GM12878 (cell line): Measurements from ENCODE around the gene NXPE1. TPM values are rescaled to one million over a fixed set of nuclear protein-coding genes. Genes with fewer than 3 reads are reported as not detected.

Experiments used
- ATAC-seq: fragments of 200-7000 bp; cut with Tn5 transposase; 3 replicates; pipeline ENCODE4 v1.9.1; 2020; ENCODE audit warnings: mild to moderate bottlenecking, moderate library complexity
- BruUV-seq: library from RNA; stranded (reverse); fragments of 400-500 nt; replicated peaks from 2 replicates; lab custom pipeline; 2021; lab: Mats Ljungman, UMichigan
- CTCF ChIA-PET: fragments of 300-600 bp; sonication (Branson Sonifier 250); formaldehyde crosslinking; extraction: SDS; loops from one replicate; lab custom pipeline; 2021; ENCODE audit warnings: inconsistent platforms; lab: Yijun Ruan, JAX
- POLR2A ChIA-PET: fragments of 350-600 bp; formaldehyde crosslinking; extraction: SDS; loops from one replicate; lab custom pipeline; 2021; ENCODE audit warnings: inconsistent platforms; lab: Charles Lee
- RAD21 ChIA-PET: fragments of 300-600 bp; sonication (Branson Sonifier 250); formaldehyde crosslinking; loops from one replicate; lab custom pipeline; 2023; ENCODE audit warnings: antibody characterized with exemption; ENCODE audit not compliant: unreplicated experiment; lab: Charles Lee
- SMC1A ChIA-PET: fragments of 300-600 bp; sonication (Branson Sonifier 250); formaldehyde crosslinking; loops from one replicate; lab custom pipeline; 2023; ENCODE audit not compliant: unreplicated experiment, uncharacterized antibody; lab: Charles Lee
- DNase-seq: peaks from one replicate; pipeline ENCODE4 v3.0.0-alpha.2; 2011; ENCODE audit warnings: low read depth, low spot score
- FAIRE-seq: peaks from 3 replicates; lab custom pipeline; 2011; peaks lifted over from hg19 to GRCh38; lab: Jason Lieb, UNC
- H2AFZ ChIP-seq: 2 replicates; pipeline ENCODE4 v1.6.0; 2011; ENCODE audit warnings: low read depth, low read length, control low read depth; ENCODE audit not compliant: control insufficient read depth
- H3K27ac ChIP-seq: 2 replicates; pipeline ENCODE4 v1.5.1; 2011; ENCODE audit warnings: control low read depth; ENCODE audit not compliant: control insufficient read depth, insufficient read depth
- H3K27me3 ChIP-seq, 2 experiments: replicated peaks in 1 of 2; 2 replicates each; pipeline versions ENCODE4 v1.6.0 to v1.6.1; 2011; ENCODE audit warnings: low read length in 1 of 2; ENCODE audit not compliant: control insufficient read depth in 2 of 2, insufficient read depth in 2 of 2
- H3K36me3 ChIP-seq, 2 experiments: 2 replicates each; pipeline ENCODE4 v1.5.1; 2011; ENCODE audit warnings: low read length in 1 of 2; ENCODE audit not compliant: control insufficient read depth in 2 of 2, insufficient read depth in 2 of 2
- H3K4me1 ChIP-seq: 2 replicates; pipeline ENCODE4 v1.6.1; 2011; ENCODE audit warnings: mild to moderate bottlenecking, low read length, moderate library complexity, mixed read lengths; ENCODE audit not compliant: control insufficient read depth, insufficient read depth
- H3K4me2 ChIP-seq: 2 replicates; pipeline ENCODE4 v1.6.0; 2011; ENCODE audit warnings: control low read depth; ENCODE audit not compliant: control insufficient read depth, insufficient read depth
- H3K4me3 ChIP-seq: fragments of 200-600 bp; sonication (generic); 2 replicates; pipeline ENCODE4 v1.5.1; 2016
- H3K79me2 ChIP-seq: 2 replicates; pipeline ENCODE4 v1.6.0; 2011; ENCODE audit warnings: low read length; ENCODE audit not compliant: control insufficient read depth, insufficient read depth
- H3K9ac ChIP-seq: 2 replicates; pipeline ENCODE4 v1.8.0; 2011; ENCODE audit warnings: low read length, control low read depth, mixed read lengths; ENCODE audit not compliant: control insufficient read depth, insufficient read depth
- H3K9me3 ChIP-seq: replicated peaks from 3 replicates; pipeline ENCODE4 v1.5.1; 2011; ENCODE audit warnings: mild to moderate bottlenecking, low read length; ENCODE audit not compliant: control insufficient read depth, insufficient read depth
- H4K20me1 ChIP-seq: 2 replicates; pipeline ENCODE4 v1.6.0; 2011; ENCODE audit not compliant: control insufficient read depth, insufficient read depth
- CREB1 ChIP-seq: IDR thresholded peaks from 2 replicates; pipeline ENCODE4 v1.6.1; 2012; ENCODE audit warnings: low read depth, mild to moderate bottlenecking, inconsistent platforms
- ETV6 ChIP-seq, 2 experiments: fragments of 450-650 bp in 1 of 2; IDR thresholded peaks in 1 of 2; conservative IDR thresholded peaks in 1 of 2; 2 replicates each; pipeline ENCODE4 v1.6.1; 2014; ENCODE audit warnings: antibody characterized with exemption in 1 of 2, borderline replicate concordance in 1 of 2, low read depth in 1 of 2, mild to moderate bottlenecking in 1 of 2, moderate library complexity in 1 of 2
- GABPA ChIP-seq: IDR thresholded peaks from 2 replicates; pipeline ENCODE4 v1.6.1; 2014; ENCODE audit warnings: antibody characterized with exemption, low read depth, mild to moderate bottlenecking, inconsistent platforms
- GATAD2B ChIP-seq: fragments of 450-650 bp; conservative IDR thresholded peaks from 2 replicates; pipeline ENCODE4 v1.6.1; 2017; ENCODE audit warnings: low read depth, mild to moderate bottlenecking, moderate library complexity
- IRF4 ChIP-seq: IDR thresholded peaks from 2 replicates; pipeline ENCODE4 v1.6.1; 2011; ENCODE audit warnings: low read depth, low read length
- KDM1A ChIP-seq: fragments of 200-600 bp; sonication (generic); IDR thresholded peaks from 2 replicates; pipeline ENCODE4 v1.6.1; 2016; ENCODE audit warnings: borderline replicate concordance
- MXI1 ChIP-seq: fragments of 150-350 bp; IDR thresholded peaks from 2 replicates; pipeline ENCODE4 v1.6.1; 2011; ENCODE audit warnings: low read depth, mild to moderate bottlenecking, inconsistent platforms, low read length, improper control_type of control experiment
- PBX3 ChIP-seq: IDR thresholded peaks from 2 replicates; pipeline ENCODE4 v1.6.1; 2011; ENCODE audit warnings: mild to moderate bottlenecking, low read depth, low read length, moderate library complexity; ENCODE audit not compliant: insufficient replicate concordance
- PML ChIP-seq: IDR thresholded peaks from 2 replicates; pipeline ENCODE4 v1.6.1; 2012; ENCODE audit warnings: low read length, inconsistent platforms
- POU2F2 ChIP-seq: IDR thresholded peaks from 3 replicates; pipeline ENCODE4 v1.6.1; 2011; ENCODE audit warnings: low read depth, mild to moderate bottlenecking, low read length, borderline replicate concordance
- REST ChIP-seq: IDR thresholded peaks from 2 replicates; pipeline ENCODE4 v1.6.1; 2012; ENCODE audit warnings: mild to moderate bottlenecking, low read depth, low read length
- SP1 ChIP-seq: IDR thresholded peaks from one replicate; pipeline ENCODE4 v1.6.1; 2011; ENCODE audit warnings: low read depth, low read length
- USF2 ChIP-seq: IDR thresholded peaks from 2 replicates; pipeline ENCODE4 v1.6.1; 2011; ENCODE audit warnings: low read depth, low read length, improper control_type of control experiment, borderline replicate concordance
- ZSCAN29 ChIP-seq: fragments of 450-650 bp; IDR thresholded peaks from 2 replicates; pipeline ENCODE4 v1.6.1; 2017; ENCODE audit warnings: mild to moderate bottlenecking, moderate library complexity
- WGBS: methylation state at CpG from one replicate; pipeline ENCODE4 v1.1.6; 2016; ENCODE audit warnings: low lambda C conversion rate; ENCODE audit not compliant: insufficient replicate concordance, insufficient coverage; ENCODE audit errors: missing lambda C conversion rate; 5-methylcytosine and 5-hydroxymethylcytosine counted together
- in situ Hi-C: fragments of 300-500 bp; cut with MboI; formaldehyde crosslinking; loops from 9 replicates; pipeline ENCODE4 v1.14.3; 2018; ENCODE audit warnings: mixed read lengths
- intact Hi-C: fragments of 100-400 bp; cut with micrococcal nuclease; formaldehyde crosslinking; loops from one replicate; pipeline ENCODE4 v1.14.2; 2022; ENCODE audit not compliant: unreplicated experiment
- polyA plus RNA-seq, 11 experiments: library from polyadenylated mRNA; depleted of rRNA in 4 of 11; unstranded in 6 of 11; stranded (reverse) in 5 of 11; fragments of >200 nt; fragmentation: Nextera tagmentation in 4 of 11; fragmentation: Illumina TruSeq in 1 of 11; extraction: Ambion mirVana in 4 of 11; extraction: Trizol in 1 of 11; gene quantifications; 1 replicate in 1 of 11; 2 replicates in 10 of 11; pipeline versions ENCODE4 v1.2.1 to v1.2.3, GENCODE V29; 2011 to 2016; ENCODE audit warnings: inconsistent platforms in 2 of 11, missing spikeins in 2 of 11, low read depth in 1 of 11
- total RNA-seq, 4 experiments: library from RNA; depleted of rRNA in 3 of 4; stranded (reverse); fragments of >200 nt in 3 of 4; fragmentation: Illumina TruSeq in 1 of 4; extraction: Trizol in 1 of 4; gene quantifications; 2 replicates each; pipeline versions ENCODE4 v1.2.1 to v1.2.3, GENCODE V29; 2013 to 2021

Gene NXPE1
- total and polyA plus RNA-seq, 10 of the 15 experiments (the other 5 are each of a cell fraction or from before 2014, with no cell fraction given) = not detected

GRCh38 chr11:114606003-114606801 lies 46.5 kb upstream of the NXPE1 start (continued):
- no peak for TF ChIP-seq PML
- no peak for TF ChIP-seq USF2
- no peak for TF ChIP-seq ZSCAN29
- no peak for TF ChIP-seq IRF4
- no peak for TF ChIP-seq SP1

- WGBS = 12% methylated on average over 10 of the region's 10 CpGs
- SMC1A ChIA-PET = no interaction called here
- TF ChIP-seq MXI1 = no peak
- TF ChIP-seq POU2F2 = peak; percentile 77; the same call in 1 of the 3 replicates
- no peak for TF ChIP-seq GABPA
- no peak for TF ChIP-seq REST
- no peak for TF ChIP-seq PBX3
- TF ChIP-seq KDM1A = 0 out of 2 replicates have a peak, but pooled peaks have one; percentile 17
- TF ChIP-seq GATAD2B = no peak
- TF ChIP-seq ETV6 (conservative IDR thresholded peaks at IDR 0.05 in 1 of 2, IDR thresholded peaks at IDR 0.05 in 1 of 2; ENCODE audit: borderline replicate concordance in 1 of 2, low read depth in 1 of 2) = no peak
- TF ChIP-seq CREB1 = no peak
Observed at GRCh38 chr11:114605370-114605769, 45.7 kb upstream of the NXPE1 start.

More at GRCh38 chr11:114605370-114605769, 45.7 kb upstream of the NXPE1 start:
- ChIA-PET CTCF (no interaction called here), POLR2A (no interaction called here), RAD21 (no interaction called here)
- no TSS peak for BruUV-seq
- Histone ChIP-seq H3K4me3 (no peak overlapping the region), H3K9me3 (peaks cover 6% of the 10 kb centered on the region; the same call in 2 of the 3 replicates), H2AFZ (no peak overlapping the region), H3K36me3 (no peaks in the 10 kb centered on the region), H3K27me3 (0 out of 4 replicates have a peak, but pooled peaks cover 0 to 4% of the 10 kb centered on the region in 2 experiments), H3K79me2 (no peaks in the 10 kb centered on the region), H3K9ac (no peak overlapping the region), H3K27ac (no peak overlapping the region), H3K4me1 (no peaks in the 10 kb centered on the region), H4K20me1 (no peaks in the 10 kb centered on the region), H3K4me2 (no peak overlapping the region)
- in situ Hi-C loops = no loop called here
- DNase-seq = no peak
- FAIRE-seq = no peak
- intact Hi-C loops = loop anchor here (5.0 kb wide), 1 partner anchor 263 kb away; no protein-coding TSS in a partner anchor
- no peak for ATAC-seq
